Ureter (tissue), 1 donor: ENCODE measurements around the gene SEC63. TPM values are rescaled to one million over a fixed set of nuclear protein-coding genes. Genes with fewer than 3 reads are reported as not detected.

Experiments
- DNase-seq: peaks from one replicate; pipeline ENCODE4 v3.0.0-alpha.2; 2020; ENCODE audit warnings: low spot score
- total RNA-seq: library from RNA; stranded (reverse); gene quantifications from one replicate; pipeline ENCODE4 v1.2.4, GENCODE V29; 2023
- donor health status: DM: yes; HTN: yes; CAD: no.

SEC63 gene
- total RNA-seq, 1 donor from 2014 or later: 105 TPM

DNA sequence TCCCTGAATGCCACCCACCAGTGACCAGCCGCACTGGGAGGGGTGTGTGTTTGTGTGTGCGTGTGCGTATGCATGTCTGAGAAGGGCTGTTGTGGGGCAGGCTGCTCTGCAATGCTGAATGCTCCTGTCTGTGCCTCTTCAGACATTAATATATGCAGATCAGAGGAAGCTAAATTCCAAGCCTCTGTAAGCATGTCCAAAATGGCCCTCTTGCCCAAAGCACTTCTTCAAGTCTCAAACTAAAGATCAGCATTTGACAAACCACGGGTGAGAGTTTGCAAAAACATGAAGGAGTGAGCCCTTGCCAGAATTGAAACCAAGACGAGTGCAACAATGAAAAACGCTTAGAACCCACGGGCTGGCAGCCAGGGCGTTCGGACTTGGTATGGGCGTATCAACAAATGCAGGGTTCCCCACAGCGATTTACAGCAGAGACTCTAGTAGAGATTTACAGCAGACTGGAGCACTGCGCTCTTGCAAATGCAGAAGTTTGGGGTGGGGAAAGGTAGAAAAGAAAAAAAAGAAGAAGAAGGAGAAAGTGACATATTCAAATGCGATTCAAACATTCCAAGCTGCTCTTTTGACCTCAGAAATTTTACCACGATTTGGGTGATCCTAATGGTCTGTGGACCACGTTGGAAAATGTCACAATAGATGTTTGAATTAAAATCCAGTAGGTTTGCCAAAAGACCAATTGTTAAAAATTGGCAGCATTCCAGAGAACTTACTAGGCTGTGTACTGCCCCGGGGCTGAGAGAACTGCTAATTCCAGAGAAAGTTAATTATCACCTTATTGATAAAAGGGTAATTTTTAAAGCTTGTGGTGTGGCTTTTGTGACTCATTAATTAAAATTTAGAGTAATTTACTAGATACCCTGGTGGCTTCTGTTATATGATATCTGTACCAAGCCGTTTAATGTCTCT, 137.4 kb downstream of the SEC63 start:
- no peak for DNase-seq

DNA sequence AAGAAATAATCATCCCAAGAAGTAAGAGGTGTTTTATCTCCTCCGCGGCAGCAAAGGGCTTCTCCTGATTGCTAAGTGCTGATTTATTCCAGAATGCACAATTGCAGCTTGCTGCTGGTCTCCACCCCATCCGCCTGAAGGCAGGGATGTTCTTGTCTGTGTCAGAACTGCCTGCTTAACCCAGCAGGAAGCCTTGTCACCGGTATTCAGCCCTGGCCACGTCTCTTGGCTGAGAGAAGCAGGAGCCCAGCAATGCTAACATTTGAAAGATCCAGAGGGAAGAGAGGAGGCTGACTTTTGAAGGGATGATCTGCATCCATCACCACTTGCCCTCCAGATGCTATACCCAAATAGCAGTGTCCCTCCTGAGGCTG, 138.1 kb downstream of the SEC63 start:
- DNase-seq: no peak

DNA sequence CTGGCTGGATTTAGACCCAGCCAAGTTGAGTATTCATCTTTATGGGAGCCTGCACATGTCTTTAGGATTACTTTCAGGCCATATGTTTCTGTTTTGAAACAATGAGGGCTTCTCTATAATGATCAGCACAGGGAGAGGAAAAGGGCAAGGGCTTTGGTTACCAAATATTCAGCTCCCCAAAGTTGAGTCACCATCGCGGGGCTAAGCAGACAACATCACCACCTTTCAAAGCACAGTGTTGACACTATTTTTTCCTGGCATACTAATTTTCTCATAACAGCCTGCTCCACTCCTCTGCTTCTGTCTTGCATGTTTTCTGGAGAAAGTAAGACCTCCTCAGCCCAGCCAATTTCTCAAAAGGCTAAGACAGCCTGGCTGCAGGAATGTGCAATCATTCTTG, 138.8 kb downstream of the SEC63 start:
- no peak for DNase-seq

DNA sequence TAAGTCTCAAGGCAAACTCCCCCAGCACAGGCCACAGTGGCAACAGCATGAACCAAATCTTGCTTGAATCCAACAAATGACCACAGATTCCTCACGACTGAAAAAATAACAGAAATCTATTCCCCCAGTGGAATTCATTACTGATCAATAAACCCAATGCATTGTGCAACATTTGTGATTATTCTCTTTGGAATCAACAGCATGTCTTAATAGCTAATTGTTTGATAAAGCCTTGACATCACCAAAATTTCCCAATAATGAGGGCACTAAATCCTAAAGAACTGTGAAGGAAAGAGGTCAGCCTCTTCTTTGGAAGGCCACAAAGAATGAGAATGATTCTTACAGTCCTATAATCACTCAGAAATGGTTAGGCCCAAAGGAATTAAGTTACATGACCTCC, 139.7 kb downstream of the SEC63 start:
- DNase-seq: no peak

DNA sequence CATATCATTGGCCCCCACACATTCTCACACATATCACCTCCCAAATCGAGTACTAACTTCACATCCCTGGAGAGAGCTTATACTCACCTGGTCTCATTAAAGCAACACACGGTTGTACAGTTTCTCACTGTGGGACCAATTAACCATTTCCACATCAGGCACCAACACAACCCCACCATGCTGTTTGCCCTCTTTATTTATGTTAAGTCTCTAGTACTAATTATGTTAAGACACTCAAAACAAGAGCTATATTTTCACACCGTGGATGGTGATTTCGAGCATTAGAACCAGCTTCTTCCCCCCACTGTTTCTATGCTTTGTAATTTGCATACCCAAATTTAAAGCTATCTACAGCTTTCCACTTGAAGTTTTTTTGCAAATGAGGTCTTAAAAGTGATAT, 140.2 kb downstream of the SEC63 start:
- DNase-seq: no peak

Other genes starting within 250 kb of the SEC63 start
- 4.4 TPM for gene SCML4, start 133.9 kb downstream of the SEC63 start, total RNA-seq
- 40.3 TPM for gene OSTM1, start 116.5 kb upstream of the SEC63 start, total RNA-seq
- gene NR2E1, start 207.8 kb upstream of the SEC63 start, total RNA-seq: 0.18 TPM